Hepatocyte (in vitro differentiated cells): ENCODE results near the gene AGAP1. TPM values are rescaled to one million over a fixed set of nuclear protein-coding genes. Genes with fewer than 3 reads are reported as not detected.
"Not testable (repeated sequence)": the region's sequence is repeated elsewhere in the genome, so short reads cannot be mapped to it uniquely, and the experiment has no call there.

Source experiments
- DNase-seq: peaks from one replicate; pipeline ENCODE4 v3.0.0-alpha.2; 2016; ENCODE audit warnings: low spot score
- H2AFZ ChIP-seq: fragments of 200-600 bp; sonication (generic); 2 replicates; pipeline ENCODE4 v1.6.0; 2016; ENCODE audit warnings: antibody characterized with exemption, mild to moderate bottlenecking
- H3K27ac ChIP-seq: fragments of 200-600 bp; sonication (generic); 2 replicates; pipeline ENCODE4 v1.5.1; 2016; ENCODE audit warnings: mild to moderate bottlenecking
- H3K27me3 ChIP-seq: fragments of 200-600 bp; sonication (generic); 2 replicates; pipeline ENCODE4 v1.6.1; 2016
- H3K36me3 ChIP-seq: fragments of 200-600 bp; sonication (generic); replicated peaks from 2 replicates; pipeline ENCODE4 v1.5.1; 2016; ENCODE audit warnings: low read depth; ENCODE audit not compliant: insufficient read depth
- H3K4me1 ChIP-seq: fragments of 200-600 bp; sonication (generic); 2 replicates; pipeline ENCODE4 v1.5.1; 2016; ENCODE audit warnings: mild to moderate bottlenecking, moderate library complexity; ENCODE audit not compliant: insufficient read depth
- H3K4me2 ChIP-seq: fragments of 200-600 bp; sonication (generic); 2 replicates; pipeline ENCODE4 v1.6.0; 2016
- H3K4me3 ChIP-seq: fragments of 200-600 bp; sonication (generic); 2 replicates; pipeline ENCODE4 v1.5.1; 2016; ENCODE audit warnings: mild to moderate bottlenecking
- H3K79me2 ChIP-seq: fragments of 200-600 bp; sonication (generic); 2 replicates; pipeline ENCODE4 v1.6.0; 2017; ENCODE audit warnings: mild to moderate bottlenecking
- H3K9me2 ChIP-seq: fragments of 200-600 bp; sonication (generic); replicated peaks from 2 replicates; pipeline ENCODE4 v1.6.0; 2017; ENCODE audit warnings: mild to moderate bottlenecking; ENCODE audit not compliant: insufficient read depth
- H3K9me3 ChIP-seq: fragments of 200-600 bp; sonication (generic); 2 replicates; pipeline ENCODE4 v1.5.1; 2016; ENCODE audit warnings: low read depth, mild to moderate bottlenecking
- H4K20me1 ChIP-seq: fragments of 200-600 bp; sonication (generic); 2 replicates; pipeline ENCODE4 v1.6.0; 2016; ENCODE audit warnings: mild to moderate bottlenecking; ENCODE audit not compliant: insufficient read depth, poor library complexity, severe bottlenecking
- EZH2 ChIP-seq: fragments of 200-600 bp; sonication (generic); IDR thresholded peaks from 2 replicates; pipeline ENCODE4 v1.6.1; 2016; ENCODE audit warnings: antibody characterized with exemption, mild to moderate bottlenecking, borderline replicate concordance
- EZH2phosphoT487 ChIP-seq: fragments of 200-600 bp; sonication (generic); IDR thresholded peaks from one replicate; pipeline ENCODE4 v1.6.1; 2018; ENCODE audit warnings: antibody characterized with exemption, mild to moderate bottlenecking, low read depth, moderate library complexity; ENCODE audit not compliant: unreplicated experiment, severe bottlenecking
- WGBS: methylation state at CpG from one replicate; pipeline ENCODE4 v1.1.6; 2016; ENCODE audit warnings: low lambda C conversion rate; ENCODE audit errors: missing lambda C conversion rate; 5-methylcytosine and 5-hydroxymethylcytosine counted together
- polyA plus RNA-seq: library from polyadenylated mRNA; unstranded; fragments of >200 nt; fragmentation: Nextera tagmentation; extraction: Ambion mirVana; gene quantifications from 2 replicates; pipeline ENCODE4 v1.2.1, GENCODE V29; 2016
- total RNA-seq: library from RNA; depleted of rRNA; stranded (reverse); fragments of >200 nt; gene quantifications from 2 replicates; pipeline ENCODE4 v1.2.3, GENCODE V29; 2014
- TF ChIP-seq, protein P1 (sequence below): fragments of 200-600 bp; sonication (generic); IDR thresholded peaks from 2 replicates; pipeline ENCODE4 v1.5.1; 2016; ENCODE audit warnings: antibody characterized with exemption, mild to moderate bottlenecking; ENCODE audit not compliant: poor library complexity

The AGAP1 gene
- total and polyA plus RNA-seq, 2 experiments from 2014 or later, result 12.1 to 20.0 TPM

- Histone ChIP-seq H3K9me2 (no peaks in the 10 kb centered on the region), H3K27me3 (no peaks in the 10 kb centered on the region), H3K36me3 (no peaks in the 10 kb centered on the region), H2AFZ (no peak overlapping the region), H3K27ac (no peak overlapping the region), H3K4me2 (no peak overlapping the region), H3K4me3 (no peak overlapping the region), H4K20me1 (no peaks in the 10 kb centered on the region), H3K9me3 (no peaks in the 10 kb centered on the region), H3K4me1 (no peaks in the 10 kb centered on the region), H3K79me2 (no peaks in the 10 kb centered on the region)
- WGBS, result 61% methylated on average over 9 of the region's 9 CpGs
- TF ChIP-seq, protein P1, sequence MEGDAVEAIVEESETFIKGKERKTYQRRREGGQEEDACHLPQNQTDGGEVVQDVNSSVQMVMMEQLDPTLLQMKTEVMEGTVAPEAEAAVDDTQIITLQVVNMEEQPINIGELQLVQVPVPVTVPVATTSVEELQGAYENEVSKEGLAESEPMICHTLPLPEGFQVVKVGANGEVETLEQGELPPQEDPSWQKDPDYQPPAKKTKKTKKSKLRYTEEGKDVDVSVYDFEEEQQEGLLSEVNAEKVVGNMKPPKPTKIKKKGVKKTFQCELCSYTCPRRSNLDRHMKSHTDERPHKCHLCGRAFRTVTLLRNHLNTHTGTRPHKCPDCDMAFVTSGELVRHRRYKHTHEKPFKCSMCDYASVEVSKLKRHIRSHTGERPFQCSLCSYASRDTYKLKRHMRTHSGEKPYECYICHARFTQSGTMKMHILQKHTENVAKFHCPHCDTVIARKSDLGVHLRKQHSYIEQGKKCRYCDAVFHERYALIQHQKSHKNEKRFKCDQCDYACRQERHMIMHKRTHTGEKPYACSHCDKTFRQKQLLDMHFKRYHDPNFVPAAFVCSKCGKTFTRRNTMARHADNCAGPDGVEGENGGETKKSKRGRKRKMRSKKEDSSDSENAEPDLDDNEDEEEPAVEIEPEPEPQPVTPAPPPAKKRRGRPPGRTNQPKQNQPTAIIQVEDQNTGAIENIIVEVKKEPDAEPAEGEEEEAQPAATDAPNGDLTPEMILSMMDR, result no peak
- TF ChIP-seq EZH2phosphoT487 (no peak), EZH2 (no peak)
- no peak for DNase-seq
These were observed 562.3 kb downstream of the AGAP1 start for GRCh38 chr2:236056141-236056540.

DNA sequence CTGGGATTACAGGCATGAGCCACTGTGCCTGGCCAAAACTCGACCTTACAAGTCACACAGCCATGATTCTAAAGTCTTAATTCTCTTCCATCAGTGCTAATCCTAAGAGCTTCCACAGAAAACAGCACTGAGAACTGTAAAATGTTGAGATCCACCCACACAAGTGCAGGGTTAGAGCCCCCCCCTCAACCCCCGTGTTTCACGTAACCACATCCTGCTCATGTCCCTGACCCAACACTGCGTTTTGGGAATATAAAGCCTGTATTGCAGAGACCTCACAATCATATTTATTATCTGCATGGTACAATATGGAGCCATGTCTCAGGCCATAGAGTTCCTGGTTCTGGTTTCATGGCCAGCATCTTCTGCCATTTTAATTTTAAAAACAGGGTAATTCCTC, 563.5 kb downstream of the AGAP1 start:
- no peak overlapping the region for H3K4me3 ChIP-seq
- no peak overlapping the region for H2AFZ ChIP-seq
- no peaks in the 10 kb centered on the region for H3K36me3 ChIP-seq
- no peaks in the 10 kb centered on the region for H3K9me2 ChIP-seq
- H3K27ac ChIP-seq, result no peak overlapping the region
- no peaks in the 10 kb centered on the region for H3K27me3 ChIP-seq
- no peaks in the 10 kb centered on the region for H3K79me2 ChIP-seq
- no peaks in the 10 kb centered on the region for H3K4me1 ChIP-seq
- TF ChIP-seq, protein P1, result no peak
- TF ChIP-seq EZH2 (no peak), EZH2phosphoT487 (no peak)
- WGBS, result 92% methylated on average over 4 of the region's 4 CpGs
- H4K20me1 ChIP-seq, result no peaks in the 10 kb centered on the region
- no peak for DNase-seq
- H3K9me3 ChIP-seq, result no peaks in the 10 kb centered on the region
- no peak overlapping the region for H3K4me2 ChIP-seq

DNA sequence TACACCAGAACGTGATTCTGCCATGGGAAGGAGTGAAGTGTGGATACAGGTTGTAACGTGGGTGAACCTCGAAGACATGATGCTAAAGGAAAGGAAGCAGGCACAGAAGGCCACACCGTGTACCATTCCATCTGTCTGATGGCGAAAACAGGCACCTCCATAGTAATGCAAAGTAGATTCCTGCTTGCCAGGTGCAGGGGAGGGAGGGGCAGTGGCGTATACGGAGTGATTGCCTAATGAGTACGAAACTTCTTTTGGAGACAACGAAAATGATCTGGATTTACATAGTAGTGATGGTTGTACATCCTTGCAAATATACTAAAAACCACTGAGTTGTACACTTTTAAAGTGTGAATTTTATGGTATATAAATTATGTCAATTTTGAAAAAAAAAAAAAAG, 567.7 kb downstream of the AGAP1 start:
- H3K9me3 ChIP-seq, result no peaks in the 10 kb centered on the region
- H3K27me3 ChIP-seq, result no peaks in the 10 kb centered on the region
- TF ChIP-seq EZH2 (no peak), EZH2phosphoT487 (no peak)
- TF ChIP-seq, protein P1, result no peak
- no peak for DNase-seq
- no peaks in the 10 kb centered on the region for H3K36me3 ChIP-seq
- no peaks in the 10 kb centered on the region for H4K20me1 ChIP-seq
- WGBS, result 71% methylated on average over 9 of the region's 9 CpGs
- no peaks in the 10 kb centered on the region for H3K4me1 ChIP-seq
- H3K27ac ChIP-seq, result no peak overlapping the region
- no peak overlapping the region for H3K4me2 ChIP-seq
- H3K9me2 ChIP-seq, result no peaks in the 10 kb centered on the region
- no peaks in the 10 kb centered on the region for H3K79me2 ChIP-seq
- H3K4me3 ChIP-seq, result no peak overlapping the region
- no peak overlapping the region for H2AFZ ChIP-seq

GRCh38 chr2:236061899-236062298, 568.1 kb downstream of the AGAP1 start:
- no peak overlapping the region for H3K4me3 ChIP-seq
- WGBS, result 85% methylated on average over 12 of the region's 12 CpGs
- no peak overlapping the region for H2AFZ ChIP-seq
- TF ChIP-seq EZH2, result no peak
- TF ChIP-seq, protein P1, result no peak
- H3K27ac ChIP-seq, result no peak overlapping the region
- DNase-seq, result no peak
- H4K20me1 ChIP-seq, result no peaks in the 10 kb centered on the region
- H3K79me2 ChIP-seq, result no peaks in the 10 kb centered on the region
- H3K9me3 ChIP-seq, result no peaks in the 10 kb centered on the region
- no peak overlapping the region for H3K4me2 ChIP-seq
- H3K36me3 ChIP-seq, result no peaks in the 10 kb centered on the region
- no peaks in the 10 kb centered on the region for H3K4me1 ChIP-seq
- H3K27me3 ChIP-seq, result no peaks in the 10 kb centered on the region
- no peaks in the 10 kb centered on the region for H3K9me2 ChIP-seq

DNA sequence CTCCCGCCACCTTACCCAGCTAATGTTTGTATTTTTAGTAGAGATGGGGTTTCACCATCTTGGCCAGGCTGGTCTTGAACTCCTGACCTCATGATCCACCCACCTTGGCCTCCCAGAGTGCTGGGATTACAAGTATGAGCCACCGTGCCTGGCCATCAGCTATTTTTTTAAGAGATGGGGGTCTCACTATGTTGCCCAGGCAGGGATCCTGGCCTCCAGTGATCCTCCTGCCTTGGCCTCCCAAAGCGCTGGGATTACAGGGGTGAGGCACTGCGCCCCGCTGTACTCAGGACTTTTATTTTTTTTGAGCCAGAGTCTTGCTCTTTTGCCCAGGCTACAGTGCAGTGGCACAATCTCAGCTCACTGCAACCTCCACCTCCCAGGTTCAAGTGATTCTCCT, 569.0 kb downstream of the AGAP1 start:
- not testable (repeated sequence) for H3K4me2 ChIP-seq, H3K4me3 ChIP-seq, H3K27ac ChIP-seq, H3K9me3 ChIP-seq, H3K9me2 ChIP-seq, DNase-seq, H3K27me3 ChIP-seq, H3K4me1 ChIP-seq, H2AFZ ChIP-seq, H3K36me3 ChIP-seq, H4K20me1 ChIP-seq, H3K79me2 ChIP-seq
- WGBS, result 100% methylated on average over 5 of the region's 5 CpGs
